SKM-1 treated with dmso at 0.1 percent for 144 hours (cell line): ENCODE data around the gene DNAJB6.
"Not testable (repeated sequence)": the region's sequence is repeated elsewhere in the genome, so short reads cannot be mapped to it uniquely, and the experiment has no call there.

Source experiments
- DNase-seq: peaks from one replicate; lab custom pipeline; 2025; ENCODE audit not compliant: unreplicated experiment; lab: John Stamatoyannopoulos, UW

The DNAJB6 gene

DNA sequence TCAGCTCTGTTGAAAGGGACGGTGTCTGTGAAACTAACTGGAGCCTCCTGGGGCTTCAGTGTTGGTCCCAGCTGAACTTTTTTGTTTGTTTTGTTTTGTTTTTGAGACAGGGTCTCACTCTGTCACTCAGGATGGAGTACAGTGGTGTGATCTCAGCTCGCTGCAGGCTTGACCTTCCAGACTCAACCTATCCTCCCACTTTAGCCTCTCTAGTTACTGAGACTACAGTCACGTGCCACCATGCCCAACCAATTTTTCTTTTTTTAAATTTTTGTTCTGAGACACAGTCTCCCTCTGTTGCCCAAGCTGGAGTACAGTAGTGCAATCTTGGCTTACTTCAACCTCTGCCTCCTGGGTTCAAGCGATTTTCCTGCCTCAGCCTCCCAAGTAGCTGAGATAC, 13.4 kb upstream of the DNAJB6 start:
- DNase-seq = no peak

DNA sequence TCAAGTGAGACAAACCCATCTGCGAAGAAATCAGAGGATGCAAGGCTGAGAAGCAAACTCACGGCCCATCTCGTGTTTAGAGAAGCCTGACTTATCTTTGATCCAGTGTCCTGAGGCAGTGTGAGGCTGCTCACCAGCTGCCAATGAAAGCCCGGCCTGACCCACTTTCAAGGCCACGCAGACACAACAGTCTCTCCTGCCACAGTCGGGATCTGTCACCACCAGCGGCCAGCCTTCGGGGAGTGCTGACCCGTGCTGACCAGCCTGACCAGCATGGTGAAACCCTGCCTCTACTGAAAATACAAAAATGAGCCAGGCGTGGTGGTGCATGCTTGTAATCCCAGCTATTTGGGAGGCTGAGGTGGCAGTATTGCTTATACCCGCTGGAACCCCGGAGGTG, 7.4 kb upstream of the DNAJB6 start:
- no peak for DNase-seq

DNA sequence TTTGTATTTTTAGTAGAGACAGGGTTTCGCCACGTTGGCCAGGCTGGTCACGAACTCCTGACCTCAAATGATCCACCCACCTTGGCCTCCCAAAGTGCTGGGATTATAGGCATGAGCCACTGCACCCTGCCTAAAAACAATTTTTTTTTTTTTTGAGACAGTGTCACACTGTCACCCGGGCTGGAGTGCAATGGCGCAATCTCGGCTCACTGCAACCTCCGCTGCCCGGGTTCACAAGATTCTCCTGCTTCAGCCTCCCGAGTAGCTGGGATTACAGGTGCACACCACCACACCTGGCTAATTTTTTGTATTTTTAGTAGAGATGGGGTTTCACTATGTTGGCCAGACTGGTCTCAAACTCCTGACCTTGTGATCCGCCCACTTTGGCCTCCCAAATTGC, 6.2 kb upstream of the DNAJB6 start:
- not testable (repeated sequence) for DNase-seq

DNA sequence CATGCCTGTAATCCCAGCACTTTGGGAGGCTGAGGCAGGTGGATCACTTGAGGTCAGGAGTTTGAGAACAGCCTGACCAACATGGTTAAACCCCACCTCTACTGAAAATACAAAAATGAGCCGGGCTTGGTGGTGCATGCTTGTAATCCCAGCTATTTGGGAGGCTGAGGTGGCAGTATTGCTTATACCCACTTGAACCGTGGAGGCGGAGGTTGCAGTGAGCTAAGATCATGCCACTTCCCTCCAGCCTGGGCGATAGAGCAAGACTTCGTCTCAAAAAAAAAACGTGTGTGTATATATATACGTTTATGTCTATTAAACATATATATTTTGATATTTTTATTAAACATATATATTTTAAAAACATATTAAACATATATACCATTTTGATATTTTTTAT, 5.8 kb upstream of the DNAJB6 start:
- DNase-seq = not testable (repeated sequence)

DNA sequence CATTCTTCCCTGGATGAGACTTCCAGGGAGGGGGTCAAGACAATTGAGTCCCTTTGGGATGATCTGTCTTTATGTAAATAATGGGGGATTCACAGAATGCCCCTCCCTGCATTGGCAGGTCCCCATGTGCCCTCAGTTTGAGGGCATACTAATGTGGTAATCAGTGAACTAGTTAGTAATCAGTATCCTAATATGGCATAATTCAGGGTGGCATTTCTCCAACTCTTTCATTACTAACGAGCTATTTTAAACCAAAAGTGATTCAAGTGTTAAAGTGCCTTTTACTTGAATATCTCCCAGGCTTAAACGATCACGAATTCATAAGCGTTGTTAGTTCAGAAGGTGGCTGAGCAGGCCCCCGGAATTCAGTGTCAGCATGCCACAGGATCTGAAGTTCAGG, 1.6 kb upstream of the DNAJB6 start:
- DNase-seq = no peak

DNA sequence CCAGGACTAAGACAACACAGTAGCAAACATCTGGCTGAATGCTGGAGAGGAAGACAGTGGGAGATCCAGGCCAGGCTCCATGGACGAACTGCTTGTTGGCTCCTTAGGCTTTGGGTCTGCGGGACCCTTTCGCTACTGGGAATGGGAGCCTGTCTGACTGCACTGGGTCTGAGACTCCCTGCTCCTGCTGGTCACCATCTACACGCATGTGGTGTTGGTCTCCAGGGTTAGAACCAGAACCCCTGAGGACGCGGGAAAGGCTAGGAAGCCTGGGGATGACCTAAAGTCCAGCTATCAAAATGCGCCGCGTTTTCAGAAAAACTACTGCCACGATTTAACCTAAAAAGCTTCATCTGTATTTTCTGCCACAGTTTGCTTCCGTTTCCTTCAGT, 817 bp upstream of the DNAJB6 start:
- no peak for DNase-seq

DNA sequence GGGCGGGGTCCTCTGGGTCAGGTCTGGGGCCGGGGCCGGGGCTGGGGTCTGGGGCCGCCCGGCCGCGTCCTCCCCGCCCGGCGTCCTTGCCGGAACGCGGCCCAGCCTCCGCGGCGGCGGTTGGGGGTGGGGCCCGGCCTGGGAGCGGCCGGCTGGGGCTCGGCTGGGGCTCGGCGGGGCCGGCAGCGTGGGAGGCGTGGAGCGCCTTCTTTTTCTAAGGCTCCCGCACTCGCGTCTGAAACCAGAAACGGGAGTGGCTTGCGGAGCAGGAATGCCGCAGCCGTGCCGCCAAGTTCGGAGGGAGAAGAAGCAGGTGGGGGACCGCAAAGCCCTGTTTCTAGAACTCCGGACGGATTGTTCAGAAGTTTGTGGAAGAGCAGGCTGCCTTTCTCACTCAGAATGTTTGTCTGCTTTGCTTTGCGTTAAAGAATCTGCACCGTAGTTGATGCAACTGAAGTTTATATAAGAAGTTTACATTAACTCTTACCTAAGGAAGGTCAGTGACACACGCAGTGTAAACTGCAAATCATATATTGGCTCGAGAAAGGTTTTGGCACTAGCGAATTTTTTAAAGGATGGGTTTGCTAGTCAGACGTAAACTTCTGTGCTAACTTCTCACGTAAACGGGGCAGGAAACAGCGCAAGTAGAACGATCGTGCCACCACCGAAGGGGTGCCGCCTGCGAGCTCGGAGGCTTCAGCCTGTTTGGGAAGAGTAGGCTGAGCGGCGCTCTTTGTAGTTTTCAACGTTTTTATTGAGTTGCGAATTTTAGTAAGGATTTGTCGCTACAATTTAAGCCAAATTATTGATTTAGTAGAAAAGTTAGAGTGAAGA, 729 bp downstream of the DNAJB6 start:
- DNase-seq = no peak

DNA sequence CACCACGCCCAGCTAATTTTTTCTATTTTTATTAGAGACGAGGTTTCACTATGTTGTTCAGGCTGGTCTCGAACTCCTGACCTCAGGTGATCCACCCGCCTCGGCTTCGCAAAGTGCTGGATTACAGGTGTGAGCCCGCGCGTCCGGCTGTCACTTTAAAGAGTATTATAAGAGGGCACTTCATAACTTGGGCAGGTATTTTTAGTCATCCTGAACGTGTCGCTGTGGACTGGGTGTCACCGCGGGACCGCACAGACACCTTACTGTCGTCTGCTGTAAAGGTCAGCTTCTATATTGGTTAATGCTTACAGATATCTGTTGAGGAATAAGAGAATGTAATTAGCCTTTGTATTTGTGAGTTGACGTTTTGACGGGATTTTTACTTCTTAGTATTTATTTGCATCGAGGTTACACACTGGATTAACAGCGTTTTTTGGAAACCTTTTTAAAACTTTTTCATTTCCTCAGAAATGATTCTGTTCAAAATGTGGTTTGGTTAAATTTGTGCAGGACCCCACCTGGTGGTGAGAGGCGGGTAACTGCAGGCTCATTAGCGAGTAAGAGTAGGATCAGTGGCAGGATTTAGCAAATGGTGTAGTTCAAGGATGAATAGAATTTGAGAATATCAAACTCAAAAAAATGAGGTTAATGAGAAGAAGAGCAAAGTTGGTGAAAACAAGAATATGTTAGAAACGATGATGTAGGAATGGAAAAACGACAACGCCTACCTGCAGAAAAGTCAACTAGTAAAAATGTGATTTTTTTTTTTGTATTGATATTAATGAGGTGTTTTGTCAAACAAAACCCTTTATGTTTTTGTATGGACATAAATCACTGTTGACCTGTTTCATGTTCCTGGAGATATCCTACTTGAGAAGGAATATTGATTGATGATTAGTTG, 3.2 kb downstream of the DNAJB6 start:
- DNase-seq = peak; percentile 26

DNA sequence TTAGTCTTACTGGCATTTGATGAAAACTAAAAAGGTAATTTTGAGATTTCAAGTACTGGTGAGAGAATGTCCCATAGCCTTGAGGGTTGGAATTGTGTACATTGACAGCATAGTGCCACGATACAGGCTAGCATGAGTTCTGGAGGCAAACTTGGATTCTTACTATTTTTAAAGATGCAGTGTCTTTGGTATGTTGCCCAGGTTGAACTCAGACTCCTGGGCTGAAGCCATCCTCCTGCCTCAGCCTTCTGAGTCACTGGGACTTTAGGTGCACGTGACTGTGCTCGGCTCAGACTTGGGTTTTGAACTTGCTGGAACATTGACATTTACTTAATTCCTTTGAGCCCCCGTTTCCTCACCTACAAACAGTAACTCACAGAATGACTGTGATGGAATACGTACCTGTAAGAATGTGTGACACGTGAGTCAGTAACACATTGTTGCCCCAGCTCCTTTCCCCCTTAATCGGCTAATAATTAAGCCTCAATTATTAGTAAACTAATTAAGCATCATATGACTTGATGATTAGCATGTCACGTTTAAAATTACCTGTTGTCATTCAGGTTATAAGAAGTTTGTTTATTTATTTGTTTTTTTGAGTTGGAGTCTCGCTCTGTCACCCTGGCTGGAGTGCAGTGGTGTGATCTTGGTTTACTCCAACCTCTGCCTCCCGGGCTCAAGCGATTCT, 10.6 kb downstream of the DNAJB6 start:
- DNase-seq = no peak

DNA sequence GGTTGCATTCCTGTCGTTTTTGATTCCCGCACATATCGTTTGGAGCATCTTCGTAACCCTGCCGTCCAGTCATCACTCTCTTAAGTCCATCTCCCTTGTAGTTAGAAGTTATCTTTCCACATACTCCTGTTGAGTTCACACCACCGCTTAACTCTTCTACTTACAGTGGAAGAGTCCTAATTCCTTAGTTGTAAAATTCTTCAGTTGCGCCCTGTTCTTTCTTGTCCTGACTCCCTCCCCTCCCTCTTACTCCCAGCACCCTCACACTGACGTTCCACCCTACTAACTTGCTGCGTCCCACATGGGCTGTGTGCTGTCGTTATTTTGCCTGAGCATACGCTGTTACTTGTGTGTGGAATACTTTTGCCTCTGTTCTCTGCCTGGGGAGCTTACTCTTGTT, 11.7 kb downstream of the DNAJB6 start:
- no peak for DNase-seq

DNA sequence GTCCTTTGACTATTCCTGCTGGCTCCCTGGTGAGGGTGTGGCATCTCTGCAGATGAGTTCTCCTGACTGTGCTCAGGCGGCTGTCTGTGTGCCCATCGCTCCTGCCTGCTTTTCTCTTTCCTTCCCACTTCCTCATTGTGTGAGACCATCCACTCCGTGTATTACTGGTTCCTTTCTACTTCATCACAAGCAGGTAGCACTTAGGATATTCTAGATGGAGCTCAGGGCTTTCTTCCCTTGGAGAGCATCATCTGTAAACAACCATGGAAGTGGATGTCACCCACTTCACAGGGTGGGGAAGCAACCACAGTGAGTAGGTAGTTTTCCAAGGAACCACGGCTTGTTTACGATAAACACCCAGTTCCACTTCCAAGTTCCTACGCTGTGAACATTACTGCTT, 15.7 kb downstream of the DNAJB6 start:
- no peak for DNase-seq

DNA sequence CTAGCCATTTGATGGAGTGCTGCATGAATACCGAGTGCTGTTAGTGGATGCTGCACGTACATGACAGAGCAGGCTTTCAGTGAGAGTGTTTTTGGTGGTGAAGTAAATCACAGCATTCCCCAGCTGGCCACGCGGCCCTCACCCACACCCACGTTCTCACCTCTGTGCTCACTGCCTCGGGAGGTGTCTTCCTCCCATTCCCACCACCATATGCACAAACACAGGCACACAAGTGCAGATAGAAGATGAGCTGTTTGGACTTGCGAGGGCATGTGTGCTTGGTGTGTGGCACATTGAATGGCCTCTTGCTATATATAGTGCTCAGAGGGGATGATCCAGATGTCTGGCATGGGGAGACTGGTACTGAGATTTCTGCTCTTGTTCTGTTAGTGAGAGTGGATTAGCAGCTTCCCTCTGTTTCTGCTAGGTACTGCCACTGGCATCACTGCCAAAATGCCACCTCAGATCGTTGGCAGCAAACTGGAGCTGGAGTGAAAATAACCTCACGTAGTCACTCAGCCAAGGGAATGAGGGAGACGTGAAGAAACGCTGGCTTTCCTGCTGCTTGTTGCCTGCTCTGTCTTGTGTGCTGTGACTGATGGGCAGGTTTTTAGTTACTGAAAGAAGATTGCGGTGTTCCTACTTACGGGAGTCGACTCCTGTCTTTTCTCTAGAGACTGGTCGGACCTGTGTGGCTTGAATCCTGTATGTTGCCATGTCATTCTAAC, 19.1 kb downstream of the DNAJB6 start:
- DNase-seq = no peak

DNA sequence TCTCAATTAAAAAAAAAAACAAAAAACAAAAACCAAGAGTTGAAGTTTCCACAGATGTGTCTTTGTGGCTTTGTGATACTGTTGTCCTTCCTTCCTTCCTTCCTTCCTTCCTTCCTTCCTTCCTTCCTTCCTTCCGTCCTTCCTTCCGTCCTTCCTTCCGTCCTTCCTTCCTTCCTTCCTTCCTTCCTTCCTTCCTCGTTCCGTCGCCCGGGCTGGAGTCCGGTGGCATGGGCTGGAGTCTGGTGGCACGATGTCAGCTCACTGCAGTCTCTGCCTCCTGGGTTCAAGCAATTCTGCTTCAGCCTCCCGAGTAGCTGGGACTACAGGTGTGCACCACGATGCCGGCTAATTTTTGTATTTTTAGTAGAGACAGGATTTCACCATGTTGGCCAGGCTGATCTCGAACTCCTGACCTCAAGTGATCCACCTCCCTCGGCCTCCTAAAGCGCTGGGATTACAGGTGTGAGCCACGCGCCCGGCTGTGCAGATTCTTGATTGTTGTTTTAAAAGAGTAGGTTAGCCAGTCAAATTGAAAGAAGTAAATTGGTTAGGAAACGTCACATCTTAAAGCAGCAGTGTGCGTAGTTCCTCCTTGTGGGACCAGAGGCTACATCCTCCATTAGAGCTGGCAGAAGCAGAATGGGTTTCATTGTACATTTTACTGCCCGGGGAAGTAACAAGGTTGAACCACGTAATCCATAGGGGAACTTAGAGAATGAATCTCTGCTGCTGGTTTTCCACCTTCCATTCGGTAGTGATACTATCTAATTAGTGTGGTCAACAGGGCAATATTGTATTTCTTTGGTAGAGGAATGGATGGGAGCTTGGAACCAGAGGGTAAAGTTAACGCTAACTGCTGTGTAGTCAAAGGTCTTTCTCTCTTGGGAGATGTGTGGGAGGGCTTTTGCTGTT, 20.6 kb downstream of the DNAJB6 start:
- no peak for DNase-seq

DNA sequence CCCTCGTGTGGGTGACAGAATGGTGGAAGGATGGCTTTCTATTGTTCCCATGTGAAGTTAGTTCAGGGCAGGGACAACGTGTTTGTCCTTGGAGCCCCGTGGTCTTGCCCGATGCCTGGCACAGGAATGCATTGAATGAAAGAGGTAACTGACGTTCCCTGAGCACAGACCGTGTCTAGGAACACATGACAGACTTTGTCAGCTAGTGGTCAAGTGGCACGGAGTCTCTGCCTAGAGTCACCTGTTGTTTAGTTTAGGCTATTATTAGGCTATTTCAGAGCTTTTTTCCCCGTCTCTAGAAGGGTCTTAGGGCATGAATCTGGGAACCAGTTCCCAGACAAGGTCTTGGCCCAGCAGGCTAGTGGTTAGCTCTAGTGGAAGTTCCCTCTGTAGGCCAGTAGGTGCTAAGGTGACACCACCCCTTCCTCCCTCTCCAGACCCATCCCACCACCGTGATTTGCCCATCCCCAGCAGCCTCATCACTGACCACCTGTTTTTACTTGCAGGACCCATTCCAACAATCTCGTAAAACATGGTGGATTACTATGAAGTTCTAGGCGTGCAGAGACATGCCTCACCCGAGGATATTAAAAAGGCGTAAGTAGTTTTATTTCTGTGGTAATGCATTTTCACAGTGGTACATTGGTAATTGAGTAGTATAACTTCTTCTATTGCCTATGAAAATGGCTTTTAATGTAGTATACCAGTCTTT, 21.4 kb downstream of the DNAJB6 start:
- DNase-seq = no peak

DNA sequence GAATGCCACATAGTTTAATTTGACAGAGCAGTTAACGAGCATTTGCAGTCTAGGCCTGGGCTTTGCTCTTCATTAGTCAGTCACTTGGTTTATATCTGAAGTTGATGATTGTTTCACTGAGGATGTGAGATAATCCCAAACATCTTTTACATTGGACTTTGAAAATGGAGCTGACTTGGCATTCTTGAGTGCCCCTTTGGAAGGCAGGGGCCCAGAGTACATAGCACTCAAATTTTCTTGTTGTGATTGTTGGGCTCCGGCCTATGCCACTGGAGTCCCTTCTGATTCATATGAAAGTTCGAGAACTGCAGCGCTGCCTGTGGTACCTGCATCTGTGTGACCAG, 21.9 kb downstream of the DNAJB6 start:
- DNase-seq = no peak

DNA sequence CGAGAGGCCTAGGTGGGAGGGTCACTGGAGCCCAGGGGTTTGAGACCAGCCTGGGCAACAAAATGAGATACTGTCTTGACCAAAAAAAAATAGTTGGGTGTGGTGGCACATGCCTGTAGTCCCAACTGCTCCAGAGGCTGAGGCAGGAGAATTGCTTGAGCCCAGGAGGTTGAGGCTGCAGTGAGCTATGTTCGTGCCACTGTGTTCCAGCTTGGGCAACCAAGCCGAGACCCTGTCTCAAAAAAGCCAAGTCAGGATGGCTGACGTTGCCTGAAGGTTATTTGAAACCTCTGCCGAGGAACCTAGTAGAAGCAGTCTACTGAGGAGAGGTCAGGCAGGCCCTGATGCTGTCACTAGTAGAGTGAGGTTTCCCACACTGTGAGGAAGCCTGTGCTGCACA, 22.8 kb downstream of the DNAJB6 start:
- no peak for DNase-seq

DNA sequence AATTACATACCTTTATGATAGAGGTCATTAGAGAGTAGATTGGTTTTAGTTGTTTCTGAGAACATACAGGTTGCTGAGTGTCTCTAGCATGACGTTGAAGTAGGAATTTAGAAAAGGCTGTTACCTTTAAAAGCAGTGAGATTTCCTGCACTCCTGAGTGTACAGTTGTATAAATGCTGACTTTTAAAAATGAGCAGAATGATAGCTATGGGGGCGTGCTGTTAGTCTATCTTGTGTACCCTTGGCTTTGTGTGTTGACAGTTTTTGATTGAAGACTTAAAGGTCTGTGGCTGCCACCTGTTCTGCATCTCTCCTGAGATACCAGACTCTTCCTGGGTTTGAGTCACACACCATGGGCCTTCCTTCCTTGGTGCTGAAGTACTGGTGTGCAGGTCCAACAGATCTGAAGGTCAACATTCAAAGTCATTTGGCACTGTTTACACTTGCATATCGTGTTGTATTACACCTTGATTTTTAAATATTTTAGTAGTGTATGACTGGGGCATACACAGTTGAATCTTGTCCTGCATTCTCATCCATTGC, 23.8 kb downstream of the DNAJB6 start:
- no peak for DNase-seq

DNA sequence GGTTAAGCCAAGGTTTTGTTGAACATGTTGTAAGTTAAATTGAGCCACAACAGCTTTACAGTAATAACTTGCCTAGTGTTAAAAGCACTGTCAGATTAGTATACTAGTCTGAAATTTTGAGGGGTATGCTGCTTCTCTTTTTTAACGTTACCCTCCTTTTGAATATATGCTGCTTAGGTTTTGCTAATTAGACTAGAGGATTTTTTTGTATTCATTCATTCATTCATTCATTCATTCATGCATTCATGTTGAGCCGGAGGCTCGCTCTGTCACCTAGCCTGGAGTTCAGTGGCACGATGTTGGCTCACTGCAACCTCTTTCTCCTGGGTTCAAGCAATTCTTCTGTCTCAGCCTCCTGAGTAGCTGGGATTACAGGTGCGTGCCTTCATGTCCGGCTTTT, 24.7 kb downstream of the DNAJB6 start:
- DNase-seq = no peak

DNA sequence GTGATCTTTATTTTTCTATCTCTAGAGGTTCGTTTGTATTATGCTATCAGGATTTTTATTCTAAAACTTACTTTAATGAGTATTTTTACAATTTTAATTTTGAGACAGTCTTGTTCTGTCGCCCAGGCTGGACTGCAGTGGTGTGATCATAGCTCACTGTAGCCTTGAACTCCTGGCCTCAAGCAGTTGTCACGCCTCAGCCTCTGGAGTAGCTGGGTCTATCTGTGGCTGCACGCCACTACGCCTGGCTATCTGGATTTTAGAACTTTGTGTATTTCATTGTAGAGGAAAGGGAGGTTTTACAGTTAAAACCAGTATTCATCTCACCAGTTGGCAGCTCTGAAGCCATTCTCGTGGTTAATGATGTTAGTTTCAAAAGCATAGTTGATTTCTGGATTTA, 25.9 kb downstream of the DNAJB6 start:
- DNase-seq = no peak
